ELF-1 (cell line): ENCODE results near the gene TPRN.
A peak's percentile ranks its signal among the peaks of the same experiment; 100 is the strongest.

Source experiments
- DNase-seq: peaks from one replicate; pipeline ENCODE4 v3.0.0-alpha.2; 2016; ENCODE audit warnings: low read depth, low spot score

Gene TPRN

GRCh38 chr9:137225699-137226331 is 25.3 kb upstream of the TPRN start:
- DNase-seq, result no peak

DNA sequence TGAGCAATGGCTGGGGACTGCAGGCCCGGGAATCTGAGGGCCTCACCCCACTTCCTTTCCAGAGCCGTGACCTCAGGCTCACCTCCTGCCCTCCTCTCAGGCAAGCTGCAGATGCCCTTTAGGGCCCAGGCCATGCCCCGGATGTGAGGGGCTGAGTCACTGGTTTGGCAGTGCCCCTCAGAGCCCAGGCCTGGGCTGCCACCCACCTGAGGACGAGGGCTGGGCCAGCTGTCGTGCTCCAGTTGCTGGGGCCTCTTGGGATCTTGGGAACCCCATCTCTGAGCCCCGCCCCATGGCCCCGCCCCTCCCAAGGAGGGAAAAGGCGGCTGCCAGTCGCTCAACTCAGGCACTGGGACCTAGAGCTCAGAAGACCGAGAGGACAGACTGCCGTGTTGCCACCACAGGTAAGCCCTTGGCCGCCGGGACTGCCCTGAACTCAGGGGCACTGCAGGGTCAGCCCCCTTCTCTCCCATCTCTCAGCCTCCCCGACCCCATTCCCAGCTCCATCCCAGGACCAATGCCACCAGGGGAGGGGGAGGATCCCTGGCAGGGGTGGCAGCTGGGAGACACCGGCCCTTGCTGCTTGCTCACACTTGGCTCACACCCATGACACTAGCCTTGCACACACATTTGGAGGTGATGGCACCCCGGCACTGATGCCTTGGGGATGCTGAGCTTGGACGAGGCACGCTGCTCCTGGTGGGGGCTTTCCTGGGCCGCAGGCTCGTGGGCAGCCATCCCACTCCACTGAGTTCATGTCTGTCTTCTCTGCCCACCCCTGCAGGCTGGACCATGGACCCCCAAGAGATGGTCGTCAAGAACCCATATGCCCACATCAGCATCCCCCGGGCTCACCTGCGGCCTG is 24.5 kb upstream of the TPRN start, which contains the start of gene CYSRT1:
Gene CYSRT1 (plus strand): TSS at position 345 of the 865 bp plus-strand sequence. CDS start 448 bp downstream, at position 793.
- no peak for DNase-seq

DNA sequence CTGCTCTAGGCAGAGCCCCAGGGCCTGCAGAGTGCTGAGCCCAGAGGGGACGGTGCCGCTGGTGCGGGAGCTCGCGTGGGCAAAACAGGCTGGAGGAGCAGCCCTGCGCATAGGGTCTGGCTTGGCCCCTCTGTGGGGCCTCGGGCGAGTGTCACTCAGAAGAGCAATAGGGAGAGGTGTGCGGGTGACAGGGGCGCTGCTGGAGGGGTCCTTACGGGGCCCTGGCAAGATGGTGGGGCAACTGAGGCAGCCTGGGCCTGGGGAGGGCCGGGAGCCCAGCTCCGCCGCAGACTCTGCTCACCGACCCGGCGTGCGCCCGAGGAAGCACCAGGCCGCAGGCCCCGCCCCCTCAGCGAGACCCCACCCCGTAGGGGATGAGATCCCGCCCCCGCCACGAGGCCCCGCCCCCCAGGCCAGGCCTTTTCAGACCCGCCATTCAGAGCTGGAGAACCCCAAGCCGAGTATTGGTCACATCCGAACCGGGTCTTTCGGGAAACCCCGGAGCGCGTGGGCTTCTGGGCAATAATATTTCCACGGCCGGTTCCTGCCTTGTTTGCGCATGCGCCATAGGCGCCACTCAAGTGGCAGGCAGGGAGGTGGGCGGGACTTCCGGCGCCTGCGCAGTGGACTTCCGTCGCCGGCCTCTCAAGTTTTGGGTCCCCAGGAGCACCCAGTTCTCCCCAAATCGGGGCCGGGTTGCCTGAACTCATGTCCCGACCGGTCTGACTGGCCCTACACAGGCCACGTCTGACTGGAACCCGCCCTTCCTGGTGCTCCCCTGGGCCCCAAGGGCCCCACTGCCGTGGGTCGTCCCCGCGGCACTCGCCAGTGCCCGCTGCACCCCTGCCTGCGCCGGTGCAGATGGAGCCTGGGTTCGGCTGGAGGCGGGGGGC is 22.8 kb upstream of the TPRN start:
- DNase-seq, result peak; percentile 96

GRCh38 chr9:137222190-137223077 is 21.9 kb upstream of the TPRN start, which contains the start of gene RNF208:
Gene RNF208 (minus strand): TSS chr9:137222240. CDS start chr9:137221212, 1,028 bp downstream.
- DNase-seq, result no peak

DNA sequence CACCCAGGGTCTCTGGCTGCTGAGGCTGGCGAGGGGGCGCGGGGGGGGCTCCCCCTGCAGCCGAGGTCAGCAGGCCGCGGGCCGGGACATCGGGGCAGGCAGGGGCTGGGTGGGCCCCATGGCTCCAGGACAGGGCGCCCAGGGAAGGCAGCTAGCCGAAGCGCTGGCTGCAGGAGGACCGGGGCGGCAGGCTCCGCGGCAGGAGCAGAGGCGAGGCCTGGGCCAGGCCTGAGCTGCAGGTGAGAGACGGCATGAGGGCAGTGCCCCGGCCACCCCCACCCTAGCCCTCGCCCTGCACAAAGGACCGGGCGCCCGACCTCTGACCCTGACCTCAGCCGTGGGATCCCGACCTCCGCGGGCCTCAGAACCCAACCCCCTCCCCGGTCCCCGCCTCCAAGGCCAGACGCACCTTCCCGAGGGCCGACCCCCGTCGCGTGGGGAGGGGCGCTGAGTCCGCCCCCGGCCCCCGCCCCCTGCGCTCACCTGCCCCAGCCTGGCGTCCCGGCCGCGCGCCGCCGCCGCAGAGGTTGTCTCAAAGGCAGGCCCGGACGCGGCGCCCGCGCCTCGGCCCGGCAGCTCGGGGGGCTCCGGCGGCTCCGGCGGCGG is 21.1 kb upstream of the TPRN start:
- no peak for DNase-seq

DNA sequence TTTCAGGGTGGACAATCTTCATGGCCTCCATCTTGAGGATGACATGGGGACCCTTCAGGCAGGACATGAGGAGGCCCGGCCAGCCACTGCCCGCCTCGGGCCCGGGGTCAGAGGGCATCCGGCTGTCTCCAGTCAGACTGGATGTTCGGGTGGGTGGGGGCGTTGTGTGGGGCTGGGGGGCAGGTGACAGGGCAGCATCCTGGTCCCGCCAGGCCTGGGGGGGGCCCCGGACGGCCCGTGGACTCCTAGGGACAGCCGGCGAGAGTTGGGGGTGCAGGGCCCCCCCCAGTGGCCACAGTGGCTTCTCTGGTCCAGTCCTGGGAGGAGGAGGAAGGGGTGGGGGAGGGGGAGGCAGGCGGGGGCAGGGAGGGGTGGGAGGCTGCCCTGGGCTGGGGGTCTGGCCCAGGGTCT is 20.6 kb upstream of the TPRN start:
- no peak for DNase-seq

DNA sequence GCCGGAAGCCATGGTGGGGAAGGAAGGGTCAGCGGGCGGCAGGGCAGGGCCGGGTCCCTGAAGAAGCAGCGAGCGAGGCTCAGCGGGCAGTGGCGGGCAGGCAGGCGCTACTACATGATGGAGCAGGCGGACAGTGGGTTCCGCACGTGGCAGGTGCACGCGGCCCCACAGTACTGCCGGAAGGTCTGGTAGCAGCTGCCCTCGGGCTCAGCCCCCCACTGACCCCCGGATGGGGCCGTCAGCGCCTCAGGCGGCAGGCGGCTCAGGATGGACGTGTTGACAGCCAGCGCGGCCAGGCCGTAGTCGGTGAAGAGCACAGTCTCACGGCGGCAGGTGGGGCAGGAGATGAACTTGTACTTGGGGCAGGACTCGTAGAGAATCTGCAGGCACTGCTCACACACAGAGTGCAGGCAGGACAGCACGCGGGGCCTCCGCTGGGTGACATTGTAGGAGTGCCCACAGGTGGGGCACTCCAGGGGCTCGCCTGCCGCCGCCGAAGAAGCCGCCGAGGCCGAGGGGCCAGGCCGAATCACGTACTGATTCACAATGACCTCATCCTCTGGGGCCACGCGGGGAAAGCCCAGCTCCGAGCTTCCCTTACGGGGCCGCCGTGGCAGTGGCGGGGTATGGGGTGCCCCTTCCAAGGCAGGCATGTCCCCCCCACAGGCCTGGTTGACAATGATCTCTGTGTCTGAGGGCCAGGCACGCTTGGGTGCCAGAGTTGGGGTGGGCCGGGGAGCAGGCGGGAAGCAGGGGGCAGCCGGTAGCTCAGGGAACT is 20.0 kb upstream of the TPRN start:
- DNase-seq, result no peak

GRCh38 chr9:137219757-137220316 is 19.3 kb upstream of the TPRN start:
- DNase-seq, result no peak

- peak; percentile 51 for DNase-seq
These were observed 18.3 kb upstream of the TPRN start for GRCh38 chr9:137218754-137219271.

DNA sequence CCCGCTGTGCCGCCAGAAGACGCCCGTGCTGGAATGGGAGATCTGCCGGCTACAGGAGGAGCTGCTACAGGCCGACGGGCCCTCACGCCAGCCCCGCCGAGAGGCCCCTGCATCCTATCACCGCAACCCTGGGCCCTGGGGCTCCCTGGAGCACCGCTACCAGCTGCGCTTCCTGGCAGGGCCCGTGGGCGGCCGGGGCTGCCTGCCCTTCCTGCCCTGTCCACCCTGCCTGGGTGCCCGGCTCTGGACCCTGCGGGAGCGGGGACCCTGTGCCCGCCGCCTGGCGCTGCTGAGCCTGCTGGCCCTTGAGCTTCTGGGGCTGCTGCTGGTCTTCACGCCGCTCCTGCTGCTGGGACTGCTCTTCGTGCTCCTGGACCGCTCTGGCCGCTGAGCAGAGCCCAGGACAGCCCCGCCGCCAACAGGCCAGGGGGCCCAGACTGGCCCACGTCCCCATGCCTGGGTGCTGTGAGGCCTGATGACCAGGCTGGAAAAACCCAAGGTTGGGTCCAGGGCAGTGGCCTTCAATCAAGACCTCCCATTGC is 17.7 kb upstream of the TPRN start:
- DNase-seq, result no peak

DNA sequence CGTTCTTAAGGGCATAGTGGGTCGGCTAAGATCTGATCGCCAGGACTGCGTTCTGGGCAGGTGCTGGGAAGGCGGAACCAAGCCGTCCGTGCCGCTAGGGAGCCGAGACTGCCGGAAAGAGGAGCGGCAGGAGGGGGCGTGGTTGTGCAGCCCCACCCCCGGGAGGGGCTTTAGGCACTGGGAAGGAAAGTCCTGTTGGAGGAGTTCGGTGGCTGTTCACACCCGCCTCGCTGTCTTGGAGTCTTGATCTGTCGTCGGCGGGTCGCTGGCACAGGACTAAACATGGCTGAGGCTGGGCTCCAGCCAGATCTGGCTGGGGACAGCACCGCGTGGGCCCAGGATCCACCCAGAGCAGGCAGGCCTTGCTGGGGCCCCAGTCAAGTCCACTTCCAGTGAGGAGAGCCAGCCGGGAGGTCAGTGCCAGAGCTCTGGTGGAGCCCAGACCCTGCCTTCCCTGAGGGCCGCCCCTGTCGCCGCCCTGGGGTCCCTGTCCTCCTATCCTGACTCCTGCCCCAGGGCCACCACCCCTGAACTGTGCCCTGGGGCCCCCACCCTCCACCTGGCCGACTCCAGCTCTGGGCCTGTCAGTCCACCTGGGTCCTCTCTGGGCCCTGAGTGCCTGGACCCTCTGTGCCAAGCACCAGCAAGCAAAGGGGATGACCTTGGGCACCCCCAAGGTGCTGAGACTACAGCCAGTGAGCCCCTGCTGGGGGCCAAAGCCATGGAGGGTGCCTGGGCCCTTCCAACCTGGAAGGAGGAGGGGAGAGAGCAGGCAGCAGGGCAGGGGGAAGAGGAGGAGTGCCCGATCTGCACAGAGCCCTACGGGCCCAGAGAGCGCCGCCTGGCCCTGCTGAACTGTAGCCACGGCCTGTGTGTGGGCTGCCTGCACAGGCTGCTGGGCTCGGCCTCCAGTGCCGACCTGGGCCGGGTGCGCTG is 17.0 kb upstream of the TPRN start:
- peak; percentile 85 for DNase-seq

- no peak for DNase-seq
These were observed 15.8 kb upstream of the TPRN start for GRCh38 chr9:137216188-137216965.

- DNase-seq, result no peak
These were observed 14.8 kb upstream of the TPRN start for GRCh38 chr9:137215196-137215986.

GRCh38 chr9:137214620-137215019 is 14.1 kb upstream of the TPRN start:
- DNase-seq, result no peak

GRCh38 chr9:137213160-137214060 is 12.9 kb upstream of the TPRN start:
- DNase-seq, result no peak
